ENCODE data around the gene FMO2.

Gene FMO2

GRCh38 chr1:171185091-171185490 is at the start of gene FMO2:
Gene FMO2, plus strand, starts transcription at chr1:171185300. Its CDS starts 414 bp downstream, at chr1:171185714.
- no peaks in the 10 kb centered on the region for H3K36me3 ChIP-seq (ENCODE audit: insufficient read depth, low read length)
- H3K27me3 ChIP-seq (ENCODE audit: insufficient read depth, low read length), result no peaks in the 10 kb centered on the region
- H3K9me3 ChIP-seq (ENCODE audit: low read length), result no peaks in the 10 kb centered on the region
- H3K4me3 ChIP-seq (ENCODE audit: low read length), result no peak within 1 kb of the TSS
- no peaks in the 10 kb centered on the region for H3K4me1 ChIP-seq (ENCODE audit: insufficient read depth, low read length)
- no peak within 1 kb of the TSS for H2AFZ ChIP-seq (ENCODE audit: low read depth, low read length)

GRCh38 chr1:171137580-171137979 is 47.5 kb upstream of the FMO2 start:
- Histone ChIP-seq H3K9me3 (ENCODE audit: low read length) (no peaks in the 10 kb centered on the region), H3K36me3 (ENCODE audit: insufficient read depth, low read length) (no peaks in the 10 kb centered on the region), H3K4me3 (ENCODE audit: low read length) (no peak overlapping the region), H2AFZ (ENCODE audit: low read depth, low read length) (no peak overlapping the region), H3K4me1 (ENCODE audit: insufficient read depth, low read length) (no peaks in the 10 kb centered on the region), H3K27me3 (ENCODE audit: insufficient read depth, low read length) (no peaks in the 10 kb centered on the region)

GRCh38 chr1:171138980-171139379 is 46.1 kb upstream of the FMO2 start:
- Histone ChIP-seq H3K9me3 (ENCODE audit: low read length) (no peaks in the 10 kb centered on the region), H3K27me3 (ENCODE audit: insufficient read depth, low read length) (no peaks in the 10 kb centered on the region), H3K4me1 (ENCODE audit: insufficient read depth, low read length) (no peaks in the 10 kb centered on the region), H2AFZ (ENCODE audit: low read depth, low read length) (no peak overlapping the region), H3K36me3 (ENCODE audit: insufficient read depth, low read length) (no peaks in the 10 kb centered on the region), H3K4me3 (ENCODE audit: low read length) (no peak overlapping the region)

GRCh38 chr1:171139890-171140289 is 45.2 kb upstream of the FMO2 start:
- no peak overlapping the region for H2AFZ ChIP-seq (ENCODE audit: low read depth, low read length)
- no peaks in the 10 kb centered on the region for H3K4me1 ChIP-seq (ENCODE audit: insufficient read depth, low read length)
- no peak overlapping the region for H3K4me3 ChIP-seq (ENCODE audit: low read length)
- H3K27me3 ChIP-seq (ENCODE audit: insufficient read depth, low read length), result no peaks in the 10 kb centered on the region
- H3K36me3 ChIP-seq (ENCODE audit: insufficient read depth, low read length), result no peaks in the 10 kb centered on the region
- H3K9me3 ChIP-seq (ENCODE audit: low read length), result no peaks in the 10 kb centered on the region

GRCh38 chr1:171140401-171140800 is 44.7 kb upstream of the FMO2 start:
- no peaks in the 10 kb centered on the region for H3K4me1 ChIP-seq (ENCODE audit: insufficient read depth, low read length)

GRCh38 chr1:171140956-171141687 is 44.0 kb upstream of the FMO2 start:
- Histone ChIP-seq H3K4me1 (ENCODE audit: insufficient read depth, low read length) (no peaks in the 10 kb centered on the region), H3K9me3 (ENCODE audit: low read length) (no peaks in the 10 kb centered on the region), H3K4me3 (ENCODE audit: low read length) (no peak overlapping the region), H3K27me3 (ENCODE audit: insufficient read depth, low read length) (no peaks in the 10 kb centered on the region), H2AFZ (ENCODE audit: low read depth, low read length) (no peak overlapping the region), H3K36me3 (ENCODE audit: insufficient read depth, low read length) (no peaks in the 10 kb centered on the region)

More at GRCh38 chr1:171140401-171140800, 44.7 kb upstream of the FMO2 start:
- no peak overlapping the region for H2AFZ ChIP-seq (ENCODE audit: low read depth, low read length)
- no peaks in the 10 kb centered on the region for H3K36me3 ChIP-seq (ENCODE audit: insufficient read depth, low read length)
- H3K4me3 ChIP-seq (ENCODE audit: low read length), result no peak overlapping the region
- H3K9me3 ChIP-seq (ENCODE audit: low read length), result no peaks in the 10 kb centered on the region
- H3K27me3 ChIP-seq (ENCODE audit: insufficient read depth, low read length), result no peaks in the 10 kb centered on the region

- Histone ChIP-seq H3K4me1 (ENCODE audit: insufficient read depth, low read length) (no peaks in the 10 kb centered on the region), H3K9me3 (ENCODE audit: low read length) (no peaks in the 10 kb centered on the region), H3K36me3 (ENCODE audit: insufficient read depth, low read length) (no peaks in the 10 kb centered on the region), H3K4me3 (ENCODE audit: low read length) (no peak overlapping the region), H2AFZ (ENCODE audit: low read depth, low read length) (no peak overlapping the region), H3K27me3 (ENCODE audit: insufficient read depth, low read length) (no peaks in the 10 kb centered on the region)
Measured at GRCh38 chr1:171141688-171142415, 43.2 kb upstream of the FMO2 start.

- Histone ChIP-seq H3K36me3 (ENCODE audit: insufficient read depth, low read length) (no peaks in the 10 kb centered on the region), H2AFZ (ENCODE audit: low read depth, low read length) (no peak overlapping the region), H3K27me3 (ENCODE audit: insufficient read depth, low read length) (no peaks in the 10 kb centered on the region), H3K4me3 (ENCODE audit: low read length) (no peak overlapping the region), H3K4me1 (ENCODE audit: insufficient read depth, low read length) (no peaks in the 10 kb centered on the region), H3K9me3 (ENCODE audit: low read length) (no peaks in the 10 kb centered on the region)
Measured at GRCh38 chr1:171142416-171143385, 42.4 kb upstream of the FMO2 start.

- Histone ChIP-seq H3K4me1 (ENCODE audit: insufficient read depth, low read length) (no peaks in the 10 kb centered on the region), H3K4me3 (ENCODE audit: low read length) (no peak overlapping the region), H2AFZ (ENCODE audit: low read depth, low read length) (no peak overlapping the region), H3K9me3 (ENCODE audit: low read length) (no peaks in the 10 kb centered on the region), H3K36me3 (ENCODE audit: insufficient read depth, low read length) (no peaks in the 10 kb centered on the region), H3K27me3 (ENCODE audit: insufficient read depth, low read length) (no peaks in the 10 kb centered on the region)
Measured at GRCh38 chr1:171150156-171150555, 34.9 kb upstream of the FMO2 start.

- H3K9me3 ChIP-seq (ENCODE audit: low read length), result no peaks in the 10 kb centered on the region
- no peak overlapping the region for H2AFZ ChIP-seq (ENCODE audit: low read depth, low read length)
- no peak overlapping the region for H3K4me3 ChIP-seq (ENCODE audit: low read length)
- no peaks in the 10 kb centered on the region for H3K27me3 ChIP-seq (ENCODE audit: insufficient read depth, low read length)
- no peaks in the 10 kb centered on the region for H3K4me1 ChIP-seq (ENCODE audit: insufficient read depth, low read length)
- H3K36me3 ChIP-seq (ENCODE audit: insufficient read depth, low read length), result no peaks in the 10 kb centered on the region
Measured at GRCh38 chr1:171152549-171152948, 32.6 kb upstream of the FMO2 start.

GRCh38 chr1:171155484-171155883 is 29.6 kb upstream of the FMO2 start:
- Histone ChIP-seq H3K4me1 (ENCODE audit: insufficient read depth, low read length) (no peaks in the 10 kb centered on the region), H3K9me3 (ENCODE audit: low read length) (no peaks in the 10 kb centered on the region), H2AFZ (ENCODE audit: low read depth, low read length) (no peak overlapping the region), H3K27me3 (ENCODE audit: insufficient read depth, low read length) (no peaks in the 10 kb centered on the region), H3K36me3 (ENCODE audit: insufficient read depth, low read length) (no peaks in the 10 kb centered on the region), H3K4me3 (ENCODE audit: low read length) (no peak overlapping the region)

GRCh38 chr1:171158096-171158495 is 27.0 kb upstream of the FMO2 start:
- Histone ChIP-seq H3K9me3 (ENCODE audit: low read length) (no peaks in the 10 kb centered on the region), H3K36me3 (ENCODE audit: insufficient read depth, low read length) (no peaks in the 10 kb centered on the region), H3K27me3 (ENCODE audit: insufficient read depth, low read length) (no peaks in the 10 kb centered on the region), H3K4me1 (ENCODE audit: insufficient read depth, low read length) (no peaks in the 10 kb centered on the region), H2AFZ (ENCODE audit: low read depth, low read length) (no peak overlapping the region), H3K4me3 (ENCODE audit: low read length) (no peak overlapping the region)

- Histone ChIP-seq H3K27me3 (ENCODE audit: insufficient read depth, low read length) (no peaks in the 10 kb centered on the region), H3K36me3 (ENCODE audit: insufficient read depth, low read length) (no peaks in the 10 kb centered on the region)
Measured at GRCh38 chr1:171158551-171158950, 26.5 kb upstream of the FMO2 start.

More at GRCh38 chr1:171158551-171158950, 26.5 kb upstream of the FMO2 start:
- Histone ChIP-seq H3K4me1 (ENCODE audit: insufficient read depth, low read length) (no peaks in the 10 kb centered on the region), H3K4me3 (ENCODE audit: low read length) (no peak overlapping the region), H3K9me3 (ENCODE audit: low read length) (no peaks in the 10 kb centered on the region), H2AFZ (ENCODE audit: low read depth, low read length) (no peak overlapping the region)
